Naive thymus-derived CD4-positive, alpha-beta T cell (primary cell): ENCODE results near the gene ATP1A2. TPM values are rescaled to one million over a fixed set of nuclear protein-coding genes. Genes with fewer than 3 reads are reported as not detected.

Source experiments
- ATAC-seq: fragments of 150-1000 bp; cut with Tn5 transposase; 2 replicates; pipeline ENCODE4 v1.10.0; 2021; ENCODE audit warnings: mild to moderate bottlenecking, moderate library complexity
- CTCF ChIA-PET: fragments of 350-600 bp; sonication (Branson Sonifier 250); formaldehyde crosslinking; loops from one replicate; lab custom pipeline; 2021; ENCODE audit warnings: antibody characterized with exemption; lab: Charles Lee
- POLR2A ChIA-PET: fragments of 350-600 bp; sonication (Branson Sonifier 250); formaldehyde crosslinking; loops from one replicate; lab custom pipeline; 2021; ENCODE audit warnings: antibody characterized with exemption, inconsistent platforms; lab: Charles Lee
- DNase-seq, 9 donors: peaks; one replicate each; pipeline versions ENCODE4 v3.0.0 to v3.0.0-alpha.2; 2020 to 2022; ENCODE audit warnings: mixed read lengths in 1 of 9
- H3K27ac ChIP-seq: one replicate; pipeline ENCODE4 v1.7.0; 2013; ENCODE audit warnings: mild to moderate bottlenecking, low read depth, low read length, moderate library complexity
- H3K27me3 ChIP-seq, 2 donors: one replicate each; pipeline ENCODE4 v1.7.0; 2013; ENCODE audit warnings: low read length in 2 of 2, mild to moderate bottlenecking in 2 of 2, moderate library complexity in 2 of 2; ENCODE audit not compliant: control insufficient read depth in 2 of 2, insufficient read depth in 2 of 2
- H3K36me3 ChIP-seq, 3 experiments: 1 replicate in 2 of 3; 2 replicates in 1 of 3; pipeline ENCODE4 v1.7.0; 2013; ENCODE audit warnings: low read length in 3 of 3, mild to moderate bottlenecking in 3 of 3, moderate library complexity in 1 of 3; ENCODE audit not compliant: insufficient read depth in 3 of 3, control insufficient read depth in 2 of 3
- H3K4me1 ChIP-seq, 2 donors: one replicate each; pipeline ENCODE4 v1.7.0; 2013; ENCODE audit warnings: low read length in 2 of 2, mild to moderate bottlenecking in 2 of 2, moderate library complexity in 1 of 2; ENCODE audit not compliant: control insufficient read depth in 2 of 2, insufficient read depth in 2 of 2
- H3K4me3 ChIP-seq: 2 replicates; pipeline ENCODE4 v1.7.0; 2013; ENCODE audit warnings: mild to moderate bottlenecking, low read length
- H3K9me3 ChIP-seq, 3 experiments: 1 replicate in 2 of 3; 2 replicates in 1 of 3; pipeline ENCODE4 v1.7.0; 2013; ENCODE audit warnings: low read length in 3 of 3; ENCODE audit not compliant: control insufficient read depth in 2 of 3
- H3K27ac Mint-ChIP-seq, 9 donors: one replicate each; pipeline ENCODE4 v1.8.0; 2020 to 2022; ENCODE audit warnings: mixed read lengths in 9 of 9, mild to moderate bottlenecking in 8 of 9, moderate library complexity in 5 of 9, inconsistent platforms in 2 of 9
- H3K27me3 Mint-ChIP-seq, 5 donors: one replicate each; pipeline ENCODE4 v1.8.0; 2021 to 2022; ENCODE audit warnings: mixed read lengths in 5 of 5, mild to moderate bottlenecking in 1 of 5
- H3K36me3 Mint-ChIP-seq, 5 donors: one replicate each; pipeline ENCODE4 v1.8.0; 2020 to 2022; ENCODE audit warnings: mixed read lengths in 5 of 5, mild to moderate bottlenecking in 3 of 5, inconsistent platforms in 1 of 5
- H3K4me1 Mint-ChIP-seq, 7 donors: one replicate each; pipeline ENCODE4 v1.8.0; 2020 to 2022; ENCODE audit warnings: mixed read lengths in 7 of 7, mild to moderate bottlenecking in 3 of 7, inconsistent platforms in 1 of 7
- H3K4me3 Mint-ChIP-seq, 10 donors: one replicate each; pipeline ENCODE4 v1.8.0; 2020 to 2022; ENCODE audit warnings: mild to moderate bottlenecking in 10 of 10, mixed read lengths in 10 of 10, moderate library complexity in 6 of 10, inconsistent platforms in 2 of 10
- H3K9me3 Mint-ChIP-seq, 11 donors: one replicate each; pipeline ENCODE4 v1.8.0; 2020 to 2022; ENCODE audit warnings: mixed read lengths in 11 of 11, mild to moderate bottlenecking in 4 of 11, inconsistent platforms in 1 of 11, moderate library complexity in 1 of 11
- intact Hi-C, 2 donors: fragments of 100-400 bp; cut with micrococcal nuclease; formaldehyde crosslinking; loops; one replicate each; pipeline ENCODE4 v1.15.1; 2023
- polyA plus RNA-seq, 2 donors: library from polyadenylated mRNA; unstranded; fragments of 300-500 nt; fragmentation: Illumina TruSeq; gene quantifications; one replicate each; pipeline ENCODE4 v1.2.3, GENCODE V29; 2021
- total RNA-seq, 6 experiments: library from RNA in 5 of 6; stranded (reverse) in 5 of 6; gene quantifications; 1 replicate in 5 of 6; 2 replicates in 1 of 6; pipeline ENCODE4 v1.2.3 and lab custom pipeline; 2021 to 2026

Gene ATP1A2
- total and polyA plus RNA-seq, 7 experiments from 2014 or later, result not detected

GRCh38 chr1:160083968-160084770 is 31.4 kb upstream of the ATP1A2 start:
- intact Hi-C loops, result loop anchor here (1.0 to 10.0 kb wide), 6 partner anchors 14 to 949 kb away; partner anchors contain the start of genes KCNJ10 (in 1 of the 2) and PIGM (in 1 of the 2)
- ChIA-PET CTCF (interaction anchor here (0.8 to 5.6 kb wide), 8 partner anchors 12 to 207 kb away, joined by 3 to 73 read pairs (median 8); partner anchors contain the start of genes IGSF8, KCNJ10 and TAGLN2), POLR2A (interaction anchor here (0.7 to 4.1 kb wide), 5 partner anchors 9 to 18 kb away, joined by 3 to 22 read pairs (median 5); partner anchors contain the start of gene IGSF8)
- Histone ChIP-seq H3K4me3 (peak overlapping the region; percentile 51), H3K4me1 (peaks cover 0 to 7% of the 10 kb centered on the region in 2 donors), H3K27ac (no peak overlapping the region), H3K27me3 (peaks cover 13% of the 10 kb centered on the region in 2 donors), H3K9me3 (no peaks in the 10 kb centered on the region), H3K36me3 (peaks cover 0 to 26% (median 7%) of the 10 kb centered on the region in 3 experiments)
- H3K36me3 Mint-ChIP-seq, result peaks cover 4 to 17% (median 8%) of the 10 kb centered on the region in 5 donors
- H3K4me3 Mint-ChIP-seq, result peak overlapping the region; percentile 63 to 84 (median 76)
- ATAC-seq, result peak; percentile 86
- peak; percentile 52 to 77 (median 72) for DNase-seq
- no peaks in the 10 kb centered on the region for H3K9me3 Mint-ChIP-seq
- H3K27me3 Mint-ChIP-seq, result peaks cover 26 to 44% (median 36%) of the 10 kb centered on the region in 5 donors
- H3K27ac Mint-ChIP-seq, result peak overlapping the region in 7 of 9 donors; percentile 10 to 53 (median 45)
- H3K4me1 Mint-ChIP-seq, result peaks cover 12 to 24% (median 17%) of the 10 kb centered on the region in 7 donors

GRCh38 chr1:160084771-160085321 is 30.7 kb upstream of the ATP1A2 start:
- Mint-ChIP-seq H3K27me3 (peaks cover 24 to 37% (median 30%) of the 10 kb centered on the region in 5 donors), H3K4me3 (peak overlapping the region in 6 of 10 donors; percentile 30 to 84 (median 74)), H3K9me3 (no peaks in the 10 kb centered on the region), H3K27ac (no peak overlapping the region), H3K36me3 (peaks cover 4 to 17% (median 8%) of the 10 kb centered on the region in 5 donors), H3K4me1 (peaks cover 12 to 24% (median 17%) of the 10 kb centered on the region in 7 donors)
- ChIA-PET CTCF (interaction anchor here (0.6 to 5.6 kb wide), 19 partner anchors 11 to 295 kb away, joined by 3 to 73 read pairs (median 6); partner anchors contain the start of genes IGSF8, KCNJ10 and PIGM), POLR2A (interaction anchor here (0.7 to 4.1 kb wide), 5 partner anchors 9 to 206 kb away, joined by 3 to 22 read pairs (median 5); partner anchors contain the start of gene IGSF8)
- ATAC-seq, result no peak
- intact Hi-C loops, result loop anchor here (1.0 to 10.0 kb wide), 11 partner anchors 13 to 950 kb away; partner anchors contain the start of genes IGSF8 (in 2 of the 2), KCNJ10 (in 1 of the 2) and PIGM (in 1 of the 2)
- Histone ChIP-seq H3K4me1 (peaks cover 0 to 7% of the 10 kb centered on the region in 2 donors), H3K9me3 (no peaks in the 10 kb centered on the region), H3K27ac (no peak overlapping the region), H3K4me3 (no peak overlapping the region), H3K36me3 (peaks cover 0 to 33% (median 7%) of the 10 kb centered on the region in 3 experiments), H3K27me3 (peaks cover 10% of the 10 kb centered on the region in 2 donors)
- no peak for DNase-seq

- Histone ChIP-seq H3K36me3 (peaks cover 0 to 43% (median 9%) of the 10 kb centered on the region in 3 experiments), H3K27ac (no peak overlapping the region), H3K4me1 (peaks cover 0 to 7% of the 10 kb centered on the region in 2 donors), H3K27me3 (peaks cover 8 to 9% of the 10 kb centered on the region in 2 donors), H3K4me3 (no peak overlapping the region), H3K9me3 (no peaks in the 10 kb centered on the region)
- peak; percentile 81 for ATAC-seq
- Mint-ChIP-seq H3K4me3 (peak overlapping the region in 6 of 10 donors; percentile 9 to 47 (median 34)), H3K27me3 (peaks cover 18 to 27% (median 19%) of the 10 kb centered on the region in 5 donors), H3K36me3 (peaks cover 8 to 17% (median 11%) of the 10 kb centered on the region in 5 donors), H3K4me1 (peaks cover 10 to 24% (median 20%) of the 10 kb centered on the region in 7 donors), H3K27ac (peak overlapping the region in 7 of 9 donors; percentile 46 to 80 (median 76)), H3K9me3 (no peaks in the 10 kb centered on the region)
- intact Hi-C loops, result loop anchor here (1.0 to 10.0 kb wide), 7 partner anchors 12 to 951 kb away; partner anchors contain the start of gene IGSF8 (in 2 of the 2)
- DNase-seq, result peak; percentile 55 to 81 (median 72)
- ChIA-PET CTCF (interaction anchor here (0.6 to 5.6 kb wide), 28 partner anchors 11 to 294 kb away, joined by 3 to 73 read pairs (median 4); partner anchors contain the start of genes IGSF8, KCNJ10 and PIGM), POLR2A (interaction anchor here (0.9 to 4.1 kb wide), 7 partner anchors 10 to 205 kb away, joined by 3 to 22 read pairs (median 5); partner anchors contain the start of genes IGSF8, PEX19 and PIGM)
Observed at GRCh38 chr1:160085686-160086455, 29.7 kb upstream of the ATP1A2 start.

- H3K4me3 ChIP-seq, result no peak overlapping the region
- CTCF ChIA-PET, result interaction anchor here (1.0 to 5.6 kb wide), 10 partner anchors 10 to 205 kb away, joined by 3 to 73 read pairs (median 8); partner anchors contain the start of gene IGSF8
- no peaks in the 10 kb centered on the region for H3K9me3 Mint-ChIP-seq
- ATAC-seq (no peak), DNase-seq (no peak)
- H3K9me3 ChIP-seq, result no peaks in the 10 kb centered on the region
- POLR2A ChIA-PET, result interaction anchor here (0.5 to 4.1 kb wide), 5 partner anchors 12 to 198 kb away, joined by 3 to 22 read pairs (median 7); partner anchors contain the start of genes IGSF8 and PEX19
- H3K36me3 Mint-ChIP-seq, result peaks cover 8 to 17% (median 11%) of the 10 kb centered on the region in 5 donors
- intact Hi-C loops, result loop anchor here in 1 of 2 donors (10.0 kb wide), 1 partner anchor 952 kb away; no protein-coding TSS in a partner anchor
- H3K36me3 ChIP-seq, result peaks cover 0 to 49% (median 15%) of the 10 kb centered on the region in 3 experiments
- peaks cover 12 to 21% (median 13%) of the 10 kb centered on the region in 5 donors for H3K27me3 Mint-ChIP-seq
- peak overlapping the region in 3 of 9 donors; percentile 9 to 69 (median 57) for H3K27ac Mint-ChIP-seq
- peaks cover 7 to 24% (median 18%) of the 10 kb centered on the region in 7 donors for H3K4me1 Mint-ChIP-seq
- no peak overlapping the region for H3K4me3 Mint-ChIP-seq
- H3K27ac ChIP-seq, result no peak overlapping the region
- H3K4me1 ChIP-seq, result peaks cover 0 to 7% of the 10 kb centered on the region in 2 donors
- H3K27me3 ChIP-seq, result peaks cover 2 to 4% of the 10 kb centered on the region in 2 donors
Observed at GRCh38 chr1:160086456-160086892, 29.1 kb upstream of the ATP1A2 start.

GRCh38 chr1:160087118-160087662 is 28.4 kb upstream of the ATP1A2 start:
- Histone ChIP-seq H3K36me3 (peaks cover 0 to 56% (median 15%) of the 10 kb centered on the region in 3 experiments), H3K27ac (no peak overlapping the region), H3K4me1 (peaks cover 0 to 7% of the 10 kb centered on the region in 2 donors), H3K27me3 (peaks cover 0 to 4% of the 10 kb centered on the region in 2 donors), H3K9me3 (no peaks in the 10 kb centered on the region), H3K4me3 (no peak overlapping the region)
- H3K4me1 Mint-ChIP-seq, result peaks cover 7 to 29% (median 20%) of the 10 kb centered on the region in 7 donors
- ChIA-PET CTCF (interaction anchor here (0.6 to 5.6 kb wide), 16 partner anchors 8 to 293 kb away, joined by 3 to 73 read pairs (median 4); partner anchors contain the start of gene IGSF8), POLR2A (interaction anchor here (0.5 to 4.1 kb wide), 4 partner anchors 11 to 198 kb away, joined by 3 to 22 read pairs (median 5); partner anchors contain the start of genes IGSF8 and PEX19)
- no peak for DNase-seq
- intact Hi-C loops, result loop anchor here in 1 of 2 donors (10.0 kb wide), 1 partner anchor 952 kb away; no protein-coding TSS in a partner anchor
- peak overlapping the region in 4 of 9 donors; percentile 1 to 28 (median 14) for H3K27ac Mint-ChIP-seq
- H3K36me3 Mint-ChIP-seq, result peaks cover 8 to 20% (median 11%) of the 10 kb centered on the region in 5 donors
- H3K27me3 Mint-ChIP-seq, result peaks cover 5 to 15% (median 7%) of the 10 kb centered on the region in 5 donors
- H3K4me3 Mint-ChIP-seq, result no peak overlapping the region
- no peaks in the 10 kb centered on the region for H3K9me3 Mint-ChIP-seq
- ATAC-seq, result no peak
